HG02840 (cell line): ENCODE data around the gene YARS1.

ENCODE experiments used
- ATAC-seq: cut with Tn5 transposase; IDR thresholded peaks from one replicate; pipeline ENCODE4 v1.9.1; 2021; ENCODE audit warnings: mild to moderate bottlenecking, moderate library complexity, moderate number of reproducible peaks; ENCODE audit not compliant: unreplicated experiment, low FRiP score

The YARS1 gene

GRCh38 chr1:32817159-32817814, at the start of gene YARS1, which contains the start of gene S100PBP:
YARS1 (minus strand) TSS chr1:32817358; CDS start chr1:32817244, 114 bp downstream.
S100PBP (plus strand) TSS chr1:32817653; CDS start chr1:32826100, 8,447 bp downstream.
- ATAC-seq: peak; percentile 91

GRCh38 chr1:32865639-32866405, 48.7 kb upstream of the YARS1 start:
- no peak for ATAC-seq

GRCh38 chr1:32864375-32865019, 47.3 kb upstream of the YARS1 start:
- ATAC-seq: no peak

GRCh38 chr1:32863881-32864245, 46.7 kb upstream of the YARS1 start:
- ATAC-seq: no peak

- no peak for ATAC-seq
Measured at GRCh38 chr1:32863218-32863880, 46.2 kb upstream of the YARS1 start.

GRCh38 chr1:32861904-32862695, 44.9 kb upstream of the YARS1 start:
- no peak for ATAC-seq

GRCh38 chr1:32860566-32860965, 43.4 kb upstream of the YARS1 start:
- ATAC-seq: no peak

- no peak for ATAC-seq
Measured at GRCh38 chr1:32859915-32860314, 42.8 kb upstream of the YARS1 start.

GRCh38 chr1:32858791-32859190, 41.6 kb upstream of the YARS1 start:
- ATAC-seq: no peak

GRCh38 chr1:32858136-32858535, 41.0 kb upstream of the YARS1 start:
- ATAC-seq: no peak

- no peak for ATAC-seq
Measured at GRCh38 chr1:32855861-32856617, 38.9 kb upstream of the YARS1 start.

- ATAC-seq: no peak
Measured at GRCh38 chr1:32848354-32849063, 31.4 kb upstream of the YARS1 start.

GRCh38 chr1:32831878-32832277, 14.7 kb upstream of the YARS1 start:
- ATAC-seq: no peak

- ATAC-seq: no peak
Measured at GRCh38 chr1:32830092-32830852, 13.1 kb upstream of the YARS1 start.

- no peak for ATAC-seq
Measured at GRCh38 chr1:32828341-32828740, 11.2 kb upstream of the YARS1 start.

- ATAC-seq: no peak
Measured at GRCh38 chr1:32825181-32825580, 8.0 kb upstream of the YARS1 start.

- no peak for ATAC-seq
Measured at GRCh38 chr1:32818804-32819541, 1.8 kb upstream of the YARS1 start.
